DND-41 (cell line): Measurements from ENCODE around the gene SH3TC1.

Experiments
- ATAC-seq: fragments of 200-7000 bp; cut with Tn5 transposase; 3 replicates; pipeline ENCODE4 v1.9.1; 2021; ENCODE audit warnings: low read depth; ENCODE audit not compliant: insufficient read depth
- DNase-seq: peaks from one replicate; pipeline ENCODE4 v3.0.0-alpha.2; 2020
- H2AFZ ChIP-seq: 2 replicates; pipeline ENCODE4 v1.6.0; 2012; ENCODE audit warnings: low read depth, low read length
- H3K27ac ChIP-seq: 2 replicates; pipeline ENCODE4 v1.5.1; 2012; ENCODE audit warnings: low read length, inconsistent platforms
- H3K27me3 ChIP-seq: fragments of 200-600 bp; sonication (generic); 2 replicates; pipeline ENCODE4 v1.6.0; 2012; ENCODE audit warnings: low read length, mild to moderate bottlenecking, inconsistent platforms; ENCODE audit not compliant: insufficient read depth, poor library complexity
- H3K36me3 ChIP-seq: 2 replicates; pipeline ENCODE4 v1.5.1; 2012; ENCODE audit warnings: low read length, inconsistent platforms; ENCODE audit not compliant: insufficient read depth
- H3K4me1 ChIP-seq: 2 replicates; pipeline ENCODE4 v1.5.1; 2012; ENCODE audit warnings: mild to moderate bottlenecking, low read length; ENCODE audit not compliant: insufficient read depth
- H3K4me2 ChIP-seq: 2 replicates; pipeline ENCODE4 v1.6.0; 2012; ENCODE audit warnings: mild to moderate bottlenecking, moderate library complexity, low read length, inconsistent platforms; ENCODE audit not compliant: insufficient read depth
- H3K4me3 ChIP-seq, 2 experiments: fragments of 200-600 bp in 1 of 2; shearing (Covaris generic) in 1 of 2; 2 replicates each; pipeline ENCODE4 v1.5.1; 2012 to 2016; ENCODE audit warnings: inconsistent platforms in 2 of 2, low read length in 2 of 2, mild to moderate bottlenecking in 2 of 2, low read depth in 1 of 2, moderate library complexity in 1 of 2
- H3K79me2 ChIP-seq: 2 replicates; pipeline ENCODE4 v1.6.0; 2012; ENCODE audit warnings: low read length, inconsistent platforms; ENCODE audit not compliant: insufficient read depth
- H3K9ac ChIP-seq: 2 replicates; pipeline ENCODE4 v1.6.0; 2012; ENCODE audit warnings: low read depth, mild to moderate bottlenecking, inconsistent platforms, low read length, moderate library complexity
- H3K9me3 ChIP-seq: 2 replicates; pipeline ENCODE4 v1.5.1; 2012; ENCODE audit warnings: low read length, moderate library complexity, mild to moderate bottlenecking, inconsistent platforms; ENCODE audit not compliant: insufficient read depth, severe bottlenecking
- H4K20me1 ChIP-seq: 2 replicates; pipeline ENCODE4 v1.6.0; 2012; ENCODE audit warnings: low read length; ENCODE audit not compliant: insufficient read depth
- CTCF ChIP-seq: IDR thresholded peaks from 2 replicates; pipeline ENCODE4 v1.5.1; 2012; ENCODE audit warnings: borderline replicate concordance, low read length, moderate library complexity, mild to moderate bottlenecking; ENCODE audit not compliant: poor library complexity, severe bottlenecking; ENCODE audit errors: extremely low read depth
- EZH2 ChIP-seq: IDR thresholded peaks from 3 replicates; pipeline ENCODE4 v1.6.1; 2012; ENCODE audit warnings: borderline replicate concordance, low read depth, mild to moderate bottlenecking, moderate library complexity, low read length, inconsistent platforms; ENCODE audit not compliant: severe bottlenecking

SH3TC1 gene

GRCh38 chr4:8227201-8227770, 28.2 kb downstream of the SH3TC1 start:
- Histone ChIP-seq H3K9me3 (no peaks in the 10 kb centered on the region), H3K4me1 (peaks cover 81% of the 10 kb centered on the region), H4K20me1 (no peaks in the 10 kb centered on the region; the same call in 1 of the 2 replicates), H3K36me3 (peaks cover 16% of the 10 kb centered on the region), H3K9ac (no peak overlapping the region), H2AFZ (no peak overlapping the region), H3K79me2 (no peaks in the 10 kb centered on the region), H3K4me2 (no peak overlapping the region; the same call in 1 of the 2 replicates), H3K27ac (peak overlapping the region; percentile 98; the same call in 1 of the 2 replicates), H3K4me3 (no peak overlapping the region), H3K27me3 (no peaks in the 10 kb centered on the region)
- no peak for DNase-seq
- no peak for ATAC-seq
- TF ChIP-seq EZH2 (no peak), CTCF (no peak)

GRCh38 chr4:8227771-8228318, 28.8 kb downstream of the SH3TC1 start:
- H4K20me1 ChIP-seq = no peaks in the 10 kb centered on the region; the same call in 1 of the 2 replicates
- TF ChIP-seq CTCF (no peak), EZH2 (no peak)
- H3K9me3 ChIP-seq = no peaks in the 10 kb centered on the region
- no peak overlapping the region for H2AFZ ChIP-seq
- DNase-seq (no peak), ATAC-seq (no peak)
- H3K4me3 ChIP-seq = no peak overlapping the region; a peak in 1 of 4 replicates
- no peaks in the 10 kb centered on the region for H3K79me2 ChIP-seq
- peak overlapping the region; percentile 68 for H3K4me2 ChIP-seq
- peak overlapping the region; percentile 98 for H3K27ac ChIP-seq
- peaks cover 75% of the 10 kb centered on the region for H3K4me1 ChIP-seq
- H3K9ac ChIP-seq = peak overlapping the region; percentile 52; the same call in 1 of the 2 replicates
- peaks cover 20% of the 10 kb centered on the region for H3K36me3 ChIP-seq
- H3K27me3 ChIP-seq = no peaks in the 10 kb centered on the region

GRCh38 chr4:8228319-8229250, 29.5 kb downstream of the SH3TC1 start:
- H3K79me2 ChIP-seq = no peaks in the 10 kb centered on the region
- no peaks in the 10 kb centered on the region; the same call in 1 of the 2 replicates for H4K20me1 ChIP-seq
- peak overlapping the region; percentile 68 for H3K4me2 ChIP-seq
- H3K9me3 ChIP-seq = no peaks in the 10 kb centered on the region
- H3K4me3 ChIP-seq = peak overlapping the region in 1 of 2 experiments; percentile 44; a peak in 2 of 4 replicates
- H3K27me3 ChIP-seq = no peaks in the 10 kb centered on the region
- H3K4me1 ChIP-seq = peaks cover 68% of the 10 kb centered on the region
- H3K9ac ChIP-seq = peak overlapping the region; percentile 52; the same call in 1 of the 2 replicates
- ATAC-seq = peak; percentile 83
- no peak overlapping the region for H2AFZ ChIP-seq
- H3K36me3 ChIP-seq = peaks cover 22% of the 10 kb centered on the region
- peak; percentile 98 for DNase-seq
- H3K27ac ChIP-seq = peak overlapping the region; percentile 98
- TF ChIP-seq EZH2 (no peak), CTCF (peak; percentile 23)
